ENCODE measurements around the gene NEURL2.

- TF ChIP-seq CTCF (conservative IDR thresholded peaks at IDR 0.05; ENCODE audit: low read depth, low read length) = no peak
- no peak for TF ChIP-seq EZH2 (IDR thresholded peaks at IDR 0.05; ENCODE audit: borderline replicate concordance, low read depth, low read length, poor library complexity, severe bottlenecking)
These were observed 4.2 kb downstream of the NEURL2 start for GRCh38 chr20:45886590-45887345.

All from A673 (cell line).